ENCODE measurements around the gene PLCB3. TPM values are rescaled to one million over a fixed set of nuclear protein-coding genes. Genes with fewer than 3 reads are reported as not detected.
A peak's percentile ranks its signal among the peaks of the same experiment; 100 is the strongest.

Gene PLCB3
- total and polyA plus RNA-seq, 2 of the 13 experiments (the other 11 are each of a cell fraction or from before 2014, with no cell fraction given) = 7.5 to 13.8 TPM

- TF ChIP-seq ZNF407 (CRISPR knock-in tag; IDR thresholded peaks at IDR 0.05; ENCODE audit: not compliant biosample characterization) (no peak), IRX3 (CRISPR knock-in tag; IDR thresholded peaks at IDR 0.05; ENCODE audit: borderline replicate concordance, low read depth) (no peak), STAT5B (CRISPR knock-in tag; IDR thresholded peaks at IDR 0.05) (no peak), ZNF276 (CRISPR knock-in tag; IDR thresholded peaks at IDR 0.05; ENCODE audit: low read depth) (0 out of 2 replicates have a peak, but pooled peaks have one; percentile 50), BRF2 (CRISPR knock-in tag; IDR thresholded peaks at IDR 0.05) (no peak), PRPF4 (IDR thresholded peaks at IDR 0.05; ENCODE audit: low read depth, low read length, poor library complexity, severe bottlenecking) (no peak), ZNF567 (CRISPR knock-in tag; IDR thresholded peaks at IDR 0.05; ENCODE audit: borderline replicate concordance) (no peak), U2AF2 (IDR thresholded peaks at IDR 0.05; ENCODE audit: low read depth, low read length) (no peak), STAG1 (CRISPR knock-in tag; IDR thresholded peaks at IDR 0.05) (peak; percentile 50), THAP8 (CRISPR knock-in tag; IDR thresholded peaks at IDR 0.05; ENCODE audit: borderline replicate concordance) (no peak), GABPA (IDR thresholded peaks at IDR 0.05; ENCODE audit: low read depth, low read length) (no peak), GABPA (CRISPR knock-in tag; IDR thresholded peaks at IDR 0.05; ENCODE audit: low read depth) (no peak), SRSF1 (optimal IDR thresholded peaks at IDR 0.05; ENCODE audit: low read depth, low read length) (no peak), DBP (CRISPR knock-in tag; IDR thresholded peaks at IDR 0.05; ENCODE audit: not compliant biosample characterization) (no peak), ZNF7 (CRISPR knock-in tag; IDR thresholded peaks at IDR 0.05) (no peak), ZBTB20 (CRISPR knock-in tag; IDR thresholded peaks at IDR 0.05; ENCODE audit: borderline replicate concordance, low read depth) (no peak)
These were observed 53.2 kb downstream of the PLCB3 start (continued) for GRCh38 chr11:64304316-64305072.
